K562 (cell line): ENCODE data around the gene MRPL58. TPM values are rescaled to one million over a fixed set of nuclear protein-coding genes. Genes with fewer than 3 reads are reported as not detected.

Experiments
- BMI1 ChIP-seq: fragments of 150-350 bp; IDR thresholded peaks from 2 replicates; pipeline ENCODE4 v1.6.1; 2014; ENCODE audit warnings: low read length
- BRD9 ChIP-seq: fragments of 450-650 bp; IDR thresholded peaks from 2 replicates; pipeline ENCODE4 v1.6.1; 2018; ENCODE audit warnings: low read depth; ENCODE audit not compliant: partially characterized antibody
- HLTF ChIP-seq: fragments of 450-650 bp; IDR thresholded peaks from 2 replicates; pipeline ENCODE4 v1.6.1; 2016
- HNRNPH1 ChIP-seq: fragments of 200-400 bp; formaldehyde crosslinking; optimal IDR thresholded peaks from 2 replicates; pipeline ENCODE3; 2017; ENCODE audit warnings: low read depth, mild to moderate bottlenecking, low read length, moderate library complexity
- JUNB ChIP-seq: fragments of 450-650 bp; formaldehyde crosslinking; conservative IDR thresholded peaks from 2 replicates; pipeline ENCODE4 v1.4.0; 2020; ENCODE audit warnings: mild to moderate bottlenecking
- MCM3 ChIP-seq: fragments of 450-650 bp; IDR thresholded peaks from 2 replicates; pipeline ENCODE4 v1.6.1; 2016
- NCOA2 ChIP-seq, 2 experiments: fragments of 450-650 bp; IDR thresholded peaks; 2 replicates each; pipeline ENCODE4 v1.6.1; 2018; ENCODE audit warnings: mild to moderate bottlenecking in 2 of 2, moderate library complexity in 1 of 2; ENCODE audit not compliant: partially characterized antibody in 2 of 2
- NFE2 ChIP-seq: IDR thresholded peaks from 2 replicates; pipeline ENCODE4 v1.6.1; 2014; ENCODE audit warnings: antibody characterized with exemption, low read depth
- NUFIP1 ChIP-seq: fragments of 450-650 bp; IDR thresholded peaks from 2 replicates; pipeline ENCODE4 v1.6.1; 2018; ENCODE audit not compliant: partially characterized antibody
- PYGO2 ChIP-seq: fragments of 450-650 bp; IDR thresholded peaks from 2 replicates; pipeline ENCODE4 v1.6.1; 2016; ENCODE audit warnings: mild to moderate bottlenecking, missing genetic modification characterization, moderate library complexity, missing compliant biosample characterization
- SAP30 ChIP-seq: fragments of 200-600 bp; sonication (generic); IDR thresholded peaks from 2 replicates; pipeline ENCODE4 v1.6.1; 2012; ENCODE audit warnings: borderline replicate concordance, low read depth, mild to moderate bottlenecking, moderate library complexity, low read length, control low read depth, inconsistent platforms; ENCODE audit not compliant: insufficient read depth, poor library complexity, severe bottlenecking
- TOE1 ChIP-seq, 2 experiments: fragments of 450-650 bp in 1 of 2; sonication (generic) in 1 of 2; formaldehyde crosslinking in 1 of 2; IDR thresholded peaks; 2 replicates each; pipeline versions ENCODE4 v1.7.1 to v1.8.0; 2016 to 2022; ENCODE audit warnings: borderline replicate concordance in 2 of 2, mild to moderate bottlenecking in 2 of 2, antibody characterized with exemption in 1 of 2, inconsistent platforms in 1 of 2, low read depth in 1 of 2, missing genetic modification reagents in 1 of 2, moderate library complexity in 1 of 2
- ZC3H11A ChIP-seq: IDR thresholded peaks from 2 replicates; pipeline ENCODE4 v1.6.1; 2012; ENCODE audit warnings: low read depth, low read length, improper control_type of control experiment
- ZNF143 ChIP-seq: sonication (generic); formaldehyde crosslinking; IDR thresholded peaks from 2 replicates; pipeline ENCODE4 v1.9.0; 2022; ENCODE audit warnings: mild to moderate bottlenecking, missing genetic modification reagents
- ZNF311 ChIP-seq: fragments of 250-450 bp; sonication (Bioruptor Pico); IDR thresholded peaks from 2 replicates; pipeline ENCODE4 v1.4.0; 2020; ENCODE audit warnings: mild to moderate bottlenecking, moderate library complexity
- ZNF431 ChIP-seq: sonication (generic); formaldehyde crosslinking; IDR thresholded peaks from 2 replicates; pipeline ENCODE4 v1.8.0; 2022; ENCODE audit warnings: mild to moderate bottlenecking, missing genetic modification reagents
- ZNF696 ChIP-seq: fragments of 250-450 bp; sonication (Bioruptor Pico); conservative IDR thresholded peaks from 2 replicates; pipeline ENCODE4 v1.4.0; 2020; ENCODE audit warnings: mild to moderate bottlenecking, moderate library complexity
- ZNF707 ChIP-seq: fragments of 250-450 bp; sonication (Bioruptor Pico); conservative IDR thresholded peaks from 2 replicates; pipeline ENCODE4 v1.8.0; 2022; ENCODE audit warnings: inconsistent platforms, mild to moderate bottlenecking, moderate library complexity
- ZNF766 ChIP-seq: fragments of 200-800 bp; sonication (Bioruptor generic); conservative IDR thresholded peaks from 2 replicates; pipeline ENCODE4 v1.6.1; 2016; ENCODE audit warnings: missing genetic modification characterization, missing compliant biosample characterization
- ZSCAN32 ChIP-seq: fragments of 450-650 bp; formaldehyde crosslinking; IDR thresholded peaks from 2 replicates; pipeline ENCODE4 v1.4.0; 2020; ENCODE audit warnings: mild to moderate bottlenecking, moderate library complexity
- polyA plus RNA-seq, 8 experiments: library from polyadenylated mRNA; depleted of rRNA in 4 of 8; stranded (reverse) in 5 of 8; unstranded in 3 of 8; fragments of >200 nt; fragmentation: Nextera tagmentation in 2 of 8; fragmentation: Illumina TruSeq in 1 of 8; extraction: Ambion mirVana in 2 of 8; extraction: Trizol in 1 of 8; gene quantifications; 2 replicates each; pipeline versions ENCODE4 v1.2.1 to v1.2.3, GENCODE V29; 2011 to 2014; ENCODE audit warnings: inconsistent platforms in 1 of 8, missing spikeins in 1 of 8
- total RNA-seq, 7 experiments: library from RNA; depleted of rRNA in 6 of 7; stranded (reverse); fragments of >200 nt in 6 of 7; fragmentation: Illumina TruSeq in 2 of 7; extraction: Trizol in 2 of 7; gene quantifications; 2 replicates each; pipeline versions ENCODE4 v1.2.1 to v1.2.3, GENCODE V29; 2011 to 2021; ENCODE audit warnings: low replicate concordance in 1 of 7
- TF ChIP-seq, protein P1 (sequence below), 3 experiments: fragments of 200-800 bp in 1 of 3; fragments of 250-450 bp in 1 of 3; fragments of 450-650 bp in 1 of 3; sonication (Bioruptor Pico) in 1 of 3; sonication (Bioruptor generic) in 1 of 3; formaldehyde crosslinking in 1 of 3; IDR thresholded peaks; 2 replicates each; pipeline versions ENCODE4 v1.6.1 to v1.8.0; 2016 to 2022; ENCODE audit warnings: mild to moderate bottlenecking in 2 of 3, missing genetic modification characterization in 2 of 3, missing compliant biosample characterization in 1 of 3, moderate library complexity in 1 of 3
- TF ChIP-seq, protein P2 (sequence below): sonication (generic); formaldehyde crosslinking; IDR thresholded peaks from 2 replicates; pipeline ENCODE4 v1.8.1; 2023; ENCODE audit warnings: mild to moderate bottlenecking, missing genetic modification reagents, moderate library complexity
- TF ChIP-seq, protein P3 (sequence below): sonication (generic); formaldehyde crosslinking; IDR thresholded peaks from 2 replicates; pipeline ENCODE4 v1.9.0; 2022; ENCODE audit warnings: mild to moderate bottlenecking, missing genetic modification reagents

MRPL58 gene
- total and polyA plus RNA-seq, 9 of the 15 experiments (the other 6 are each of a cell fraction or from before 2014, with no cell fraction given), result 30.8 to 107 (median 72.4) TPM

DNA sequence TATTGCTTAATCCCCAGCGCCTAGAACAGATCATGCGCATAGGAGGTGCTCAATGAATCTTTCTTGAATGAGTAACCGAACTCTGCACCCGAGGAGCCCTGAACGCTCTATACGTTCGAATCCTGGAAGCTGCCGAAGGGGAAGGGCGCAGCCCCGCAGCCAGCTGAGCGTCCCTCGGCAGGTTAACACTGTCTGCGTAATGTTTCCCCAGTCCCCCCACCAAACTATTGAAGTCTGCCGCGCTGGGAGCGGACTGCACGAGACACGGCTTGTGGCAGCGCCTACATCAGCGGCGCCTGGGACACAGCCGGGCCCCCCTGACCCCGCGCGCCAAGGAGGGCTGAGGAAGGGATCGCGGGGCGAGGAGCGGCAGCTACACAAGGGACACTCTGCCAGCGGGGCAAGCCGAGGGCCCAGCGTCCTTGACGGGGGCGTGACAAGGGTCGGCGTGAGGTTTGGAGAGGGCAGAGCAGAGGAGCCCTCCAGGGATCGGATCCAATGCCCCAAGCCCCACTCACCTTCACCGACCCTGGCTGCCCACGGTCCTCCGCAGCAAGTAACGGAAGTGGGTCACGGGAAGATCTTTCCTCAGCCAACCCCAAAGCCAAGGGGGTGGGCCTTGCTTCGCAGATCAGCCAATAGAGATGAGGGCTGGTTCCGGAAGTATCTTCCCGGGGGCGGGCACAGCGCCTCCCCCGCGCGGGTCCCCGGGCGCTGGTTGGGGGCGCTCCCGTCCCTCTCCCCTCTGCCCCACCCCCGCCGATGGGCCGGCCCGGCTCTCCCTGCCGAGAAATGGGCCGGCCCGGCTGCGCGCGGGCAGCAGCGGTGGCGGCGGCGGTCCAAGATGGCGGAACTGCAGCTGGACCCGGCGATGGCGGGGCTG, 34.2 kb downstream of the MRPL58 start, which contains the start of the genes ATP5PD and KCTD2 (continued):
- TF ChIP-seq, protein P1, sequence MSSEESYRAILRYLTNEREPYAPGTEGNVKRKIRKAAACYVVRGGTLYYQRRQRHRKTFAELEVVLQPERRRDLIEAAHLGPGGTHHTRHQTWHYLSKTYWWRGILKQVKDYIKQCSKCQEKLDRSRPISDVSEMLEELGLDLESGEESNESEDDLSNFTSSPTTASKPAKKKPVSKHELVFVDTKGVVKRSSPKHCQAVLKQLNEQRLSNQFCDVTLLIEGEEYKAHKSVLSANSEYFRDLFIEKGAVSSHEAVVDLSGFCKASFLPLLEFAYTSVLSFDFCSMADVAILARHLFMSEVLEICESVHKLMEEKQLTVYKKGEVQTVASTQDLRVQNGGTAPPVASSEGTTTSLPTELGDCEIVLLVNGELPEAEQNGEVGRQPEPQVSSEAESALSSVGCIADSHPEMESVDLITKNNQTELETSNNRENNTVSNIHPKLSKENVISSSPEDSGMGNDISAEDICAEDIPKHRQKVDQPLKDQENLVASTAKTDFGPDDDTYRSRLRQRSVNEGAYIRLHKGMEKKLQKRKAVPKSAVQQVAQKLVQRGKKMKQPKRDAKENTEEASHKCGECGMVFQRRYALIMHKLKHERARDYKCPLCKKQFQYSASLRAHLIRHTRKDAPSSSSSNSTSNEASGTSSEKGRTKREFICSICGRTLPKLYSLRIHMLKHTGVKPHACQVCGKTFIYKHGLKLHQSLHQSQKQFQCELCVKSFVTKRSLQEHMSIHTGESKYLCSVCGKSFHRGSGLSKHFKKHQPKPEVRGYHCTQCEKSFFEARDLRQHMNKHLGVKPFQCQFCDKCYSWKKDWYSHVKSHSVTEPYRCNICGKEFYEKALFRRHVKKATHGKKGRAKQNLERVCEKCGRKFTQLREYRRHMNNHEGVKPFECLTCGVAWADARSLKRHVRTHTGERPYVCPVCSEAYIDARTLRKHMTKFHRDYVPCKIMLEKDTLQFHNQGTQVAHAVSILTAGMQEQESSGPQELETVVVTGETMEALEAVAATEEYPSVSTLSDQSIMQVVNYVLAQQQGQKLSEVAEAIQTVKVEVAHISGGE (CRISPR knock-in tag; IDR thresholded peaks at IDR 0.05), result peak in 1 of 3 experiments; percentile 84; a peak in 2 of 6 replicates
- TF ChIP-seq NUFIP1 (no peak), BRD9 (no peak), MCM3 (no peak), ZC3H11A (no peak), ZSCAN32 (CRISPR knock-in tag) (no peak; the same call in 1 of the 2 replicates), PYGO2 (tag) (no peak), TOE1 (IDR thresholded peaks at IDR 0.05; ENCODE audit: borderline replicate concordance) (no peak), TOE1 (CRISPR knock-in tag; IDR thresholded peaks at IDR 0.05; ENCODE audit: borderline replicate concordance, low read depth) (no peak), ZNF143 (CRISPR knock-in tag) (no peak; the same call in 1 of the 2 replicates), ZNF431 (0 out of 2 replicates have a peak, but pooled peaks have one; percentile 51), ZNF707 (CRISPR knock-in tag) (no peak), HNRNPH1 (no peak), ZNF766 (CRISPR knock-in tag) (0 out of 2 replicates have a peak, but pooled peaks have one; percentile 48), HLTF (no peak), NFE2 (no peak), ZNF696 (no peak), NCOA2 (IDR thresholded peaks at IDR 0.05; ENCODE audit: partially characterized antibody in 2 of 2) (no peak), BMI1 (no peak), JUNB (no peak), SAP30 (peak; percentile 81), ZNF311 (CRISPR knock-in tag) (no peak)
- TF ChIP-seq, protein P2, sequence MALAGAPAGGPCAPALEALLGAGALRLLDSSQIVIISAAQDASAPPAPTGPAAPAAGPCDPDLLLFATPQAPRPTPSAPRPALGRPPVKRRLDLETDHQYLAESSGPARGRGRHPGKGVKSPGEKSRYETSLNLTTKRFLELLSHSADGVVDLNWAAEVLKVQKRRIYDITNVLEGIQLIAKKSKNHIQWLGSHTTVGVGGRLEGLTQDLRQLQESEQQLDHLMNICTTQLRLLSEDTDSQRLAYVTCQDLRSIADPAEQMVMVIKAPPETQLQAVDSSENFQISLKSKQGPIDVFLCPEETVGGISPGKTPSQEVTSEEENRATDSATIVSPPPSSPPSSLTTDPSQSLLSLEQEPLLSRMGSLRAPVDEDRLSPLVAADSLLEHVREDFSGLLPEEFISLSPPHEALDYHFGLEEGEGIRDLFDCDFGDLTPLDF (CRISPR knock-in tag), result peak; percentile 69
- TF ChIP-seq, protein P3, sequence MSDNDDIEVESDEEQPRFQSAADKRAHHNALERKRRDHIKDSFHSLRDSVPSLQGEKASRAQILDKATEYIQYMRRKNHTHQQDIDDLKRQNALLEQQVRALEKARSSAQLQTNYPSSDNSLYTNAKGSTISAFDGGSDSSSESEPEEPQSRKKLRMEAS (CRISPR knock-in tag), result no peak; the same call in 1 of the 2 replicates
